GM21529 (cell line): ENCODE data around the gene SRSF2.
"Not testable (repeated sequence)": the region's sequence is repeated elsewhere in the genome, so short reads cannot be mapped to it uniquely, and the experiment has no call there.

Experiments
- ATAC-seq: cut with Tn5 transposase; IDR thresholded peaks from one replicate; pipeline ENCODE4 v1.9.1; 2021; ENCODE audit not compliant: unreplicated experiment

SRSF2 gene

GRCh38 chr17:76739568-76740115, 2.5 kb upstream of the SRSF2 start:
- ATAC-seq, result not testable (repeated sequence)

- no peak for ATAC-seq
These were observed 1.3 kb upstream of the SRSF2 start for GRCh38 chr17:76738468-76738850.

GRCh38 chr17:76737676-76738467, 741 bp upstream of the SRSF2 start, which contains the start of gene MFSD11:
Gene MFSD11 (plus strand): TSS chr17:76738119. CDS start chr17:76738353, 234 bp downstream.
- peak; percentile 60 for ATAC-seq

- peak; percentile 6 for ATAC-seq
These were observed 616 bp downstream of the SRSF2 start for GRCh38 chr17:76736349-76737081.

GRCh38 chr17:76735586-76736348, 1.4 kb downstream of the SRSF2 start:
- no peak for ATAC-seq

- no peak for ATAC-seq
These were observed 2.1 kb downstream of the SRSF2 start for GRCh38 chr17:76735006-76735405.

GRCh38 chr17:76734080-76734840, 2.9 kb downstream of the SRSF2 start:
- no peak for ATAC-seq

- ATAC-seq, result no peak
These were observed 3.5 kb downstream of the SRSF2 start for GRCh38 chr17:76733618-76733957.

GRCh38 chr17:76732734-76733617, 4.2 kb downstream of the SRSF2 start:
- no peak for ATAC-seq

GRCh38 chr17:76731800-76732733, 5.1 kb downstream of the SRSF2 start:
- ATAC-seq, result not testable (repeated sequence)

GRCh38 chr17:76727745-76728456, 9.2 kb downstream of the SRSF2 start:
- no peak for ATAC-seq

GRCh38 chr17:76726776-76727718, 10.1 kb downstream of the SRSF2 start, which contains the start of gene METTL23:
Gene METTL23 (plus strand): TSS chr17:76726839. CDS start chr17:76729711, 2,872 bp downstream.
- ATAC-seq, result peak; percentile 43

GRCh38 chr17:76726231-76726775, 10.8 kb downstream of the SRSF2 start, which contains the start of gene JMJD6:
Gene JMJD6 (minus strand): TSS chr17:76726606. CDS start chr17:76726475, 131 bp downstream.
- ATAC-seq, result peak; percentile 75

- ATAC-seq, result peak; percentile 27
These were observed 11.4 kb downstream of the SRSF2 start for GRCh38 chr17:76725580-76726230.

- no peak for ATAC-seq
These were observed 13.3 kb downstream of the SRSF2 start for GRCh38 chr17:76723812-76724211.

GRCh38 chr17:76722977-76723376, 14.2 kb downstream of the SRSF2 start:
- not testable (repeated sequence) for ATAC-seq
